Measurements from ENCODE around the gene ARHGEF2.
A peak's percentile ranks its signal among the peaks of the same experiment; 100 is the strongest.

ARHGEF2 gene

GRCh38 chr1:156021954-156022353 lies 43.6 kb upstream of the ARHGEF2 start:
- no peak overlapping the region for H2BK15ac ChIP-seq (ENCODE audit: low read length)
- no peak for DNase-seq (ENCODE audit: low spot score)
- no peak overlapping the region for H3K14ac ChIP-seq (ENCODE audit: low read length)
- peaks cover 0 to 2% of the 10 kb centered on the region in 2 donors for H3K9me3 ChIP-seq (replicated peaks in 1 of 2; ENCODE audit: control insufficient read depth in 2 of 2, insufficient read depth in 1 of 2, low read depth in 1 of 2, low read length in 2 of 2)
- H4K8ac ChIP-seq (ENCODE audit: low read depth, low read length), result no peak overlapping the region
- peaks cover 6 to 9% of the 10 kb centered on the region in 2 donors for H3K4me1 ChIP-seq (ENCODE audit: control insufficient read depth in 2 of 2, insufficient read depth in 1 of 2, low read depth in 1 of 2, low read length in 2 of 2)
- peaks cover 6% of the 10 kb centered on the region for H3K79me1 ChIP-seq (ENCODE audit: low read depth, low read length)
- peaks cover 7 to 30% of the 10 kb centered on the region in 2 donors for H3K36me3 ChIP-seq (replicated peaks in 1 of 2; ENCODE audit: control insufficient read depth in 2 of 2, insufficient read depth in 2 of 2, low read length in 2 of 2)
- peak overlapping the region; percentile 27 for H2AFZ ChIP-seq (ENCODE audit: low read length)
- no peak overlapping the region for H3K4me3 ChIP-seq (ENCODE audit: low read length in 2 of 2)
- H2BK12ac ChIP-seq (ENCODE audit: low read length), result no peak overlapping the region
- H3K9ac ChIP-seq (ENCODE audit: low read depth, low read length, poor library complexity), result no peak overlapping the region
- no peak overlapping the region for H2BK120ac ChIP-seq (ENCODE audit: low read depth, low read length)
- H3K27me3 ChIP-seq (ENCODE audit: control insufficient read depth in 3 of 3, insufficient read depth in 3 of 3, low read depth in 1 of 3, low read length in 3 of 3), result no peaks in the 10 kb centered on the region
- no peak overlapping the region for H2BK5ac ChIP-seq (ENCODE audit: low read length)
- no peak overlapping the region for H3K27ac ChIP-seq (replicated peaks; ENCODE audit: low read length)
- WGBS, 2 donors (ENCODE audit: extremely low coverage in 2 of 2, insufficient read length in 2 of 2, insufficient replicate concordance in 1 of 2), result no CpG with 5 or more reads among the region's 2 CpGs
- no peak overlapping the region for H3K23ac ChIP-seq (ENCODE audit: low read depth, low read length, poor library complexity)
- no peak overlapping the region for H3K18ac ChIP-seq (ENCODE audit: low read length)
- H2AK5ac ChIP-seq (ENCODE audit: low read depth, low read length), result no peak overlapping the region
- no peak overlapping the region for H3K4ac ChIP-seq (ENCODE audit: low read length)
- no peak overlapping the region for H4K91ac ChIP-seq (ENCODE audit: low read depth, low read length, poor library complexity)
- H3K4me2 ChIP-seq (ENCODE audit: insufficient read depth, low read length, poor library complexity, severe bottlenecking), result no peak overlapping the region

DNA sequence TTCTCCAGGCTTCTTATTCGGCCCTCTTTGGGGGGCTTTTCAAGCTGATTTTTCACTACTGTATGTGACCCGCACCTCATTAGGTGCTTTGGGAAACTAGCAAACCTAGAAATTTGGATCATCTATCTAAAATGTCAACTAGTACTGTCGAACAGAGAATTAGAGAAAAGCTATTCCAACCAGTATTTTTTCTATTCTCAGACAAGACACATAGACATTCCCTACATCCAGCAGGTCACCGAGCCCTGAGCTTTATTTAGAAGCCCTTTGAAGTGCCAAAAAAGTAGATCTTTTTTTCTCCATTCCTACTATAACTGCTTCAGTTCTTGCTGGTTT lies 42.7 kb upstream of the ARHGEF2 start:
- no peak for DNase-seq (ENCODE audit: low spot score)
- peaks cover 6% of the 10 kb centered on the region for H3K79me1 ChIP-seq (ENCODE audit: low read depth, low read length)
- H2AK5ac ChIP-seq (ENCODE audit: low read depth, low read length), result no peak overlapping the region
- H3K23ac ChIP-seq (ENCODE audit: low read depth, low read length, poor library complexity), result no peak overlapping the region
- H3K18ac ChIP-seq (ENCODE audit: low read length), result no peak overlapping the region
- no peaks in the 10 kb centered on the region for H3K27me3 ChIP-seq (ENCODE audit: control insufficient read depth in 3 of 3, insufficient read depth in 3 of 3, low read depth in 1 of 3, low read length in 3 of 3)
- H3K9ac ChIP-seq (ENCODE audit: low read depth, low read length, poor library complexity), result no peak overlapping the region
- H3K4me3 ChIP-seq (ENCODE audit: low read length in 2 of 2), result peak overlapping the region in 1 of 2 donors; percentile 91
- no peak overlapping the region for H3K4ac ChIP-seq (ENCODE audit: low read length)
- H3K36me3 ChIP-seq (replicated peaks in 1 of 2; ENCODE audit: control insufficient read depth in 2 of 2, insufficient read depth in 2 of 2, low read length in 2 of 2), result peaks cover 11 to 38% of the 10 kb centered on the region in 2 donors
- H2BK5ac ChIP-seq (ENCODE audit: low read length), result no peak overlapping the region
- H3K4me2 ChIP-seq (ENCODE audit: insufficient read depth, low read length, poor library complexity, severe bottlenecking), result peak overlapping the region; percentile 38
- H3K4me1 ChIP-seq (ENCODE audit: control insufficient read depth in 2 of 2, insufficient read depth in 1 of 2, low read depth in 1 of 2, low read length in 2 of 2), result peaks cover 5 to 8% of the 10 kb centered on the region in 2 donors
- no peak overlapping the region for H2BK15ac ChIP-seq (ENCODE audit: low read length)
- H2BK12ac ChIP-seq (ENCODE audit: low read length), result no peak overlapping the region
- H2AFZ ChIP-seq (ENCODE audit: low read length), result peak overlapping the region; percentile 87
- no peak overlapping the region for H4K91ac ChIP-seq (ENCODE audit: low read depth, low read length, poor library complexity)
- no peak overlapping the region for H3K27ac ChIP-seq (replicated peaks; ENCODE audit: low read length)
- no peak overlapping the region for H4K8ac ChIP-seq (ENCODE audit: low read depth, low read length)
- H3K9me3 ChIP-seq (replicated peaks in 1 of 2; ENCODE audit: control insufficient read depth in 2 of 2, insufficient read depth in 1 of 2, low read depth in 1 of 2, low read length in 2 of 2), result peaks cover 0 to 6% of the 10 kb centered on the region in 2 donors
- no peak overlapping the region for H2BK120ac ChIP-seq (ENCODE audit: low read depth, low read length)
- WGBS, 2 donors (ENCODE audit: extremely low coverage in 2 of 2, insufficient read length in 2 of 2, insufficient replicate concordance in 1 of 2), result no CpG with 5 or more reads among the region's 4 CpGs
- no peak overlapping the region for H3K14ac ChIP-seq (ENCODE audit: low read length)

- no peaks in the 10 kb centered on the region for H3K27me3 ChIP-seq (ENCODE audit: control insufficient read depth in 3 of 3, insufficient read depth in 3 of 3, low read depth in 1 of 3, low read length in 3 of 3)
- DNase-seq (ENCODE audit: low spot score), result peak; percentile 91
- WGBS, 2 donors (ENCODE audit: extremely low coverage in 2 of 2, insufficient read length in 2 of 2, insufficient replicate concordance in 1 of 2), result no CpG with 5 or more reads among the region's 45 CpGs
- H3K79me1 ChIP-seq (ENCODE audit: low read depth, low read length), result peaks cover 6% of the 10 kb centered on the region
- peaks cover 0 to 6% of the 10 kb centered on the region in 2 donors for H3K9me3 ChIP-seq (replicated peaks in 1 of 2; ENCODE audit: control insufficient read depth in 2 of 2, insufficient read depth in 1 of 2, low read depth in 1 of 2, low read length in 2 of 2)
- peak within 1 kb of the TSS; percentile 89 to 91 for H3K4me3 ChIP-seq (ENCODE audit: low read length in 2 of 2)
- H3K14ac ChIP-seq (ENCODE audit: low read length), result peak within 1 kb of the TSS; percentile 67
- H3K4me1 ChIP-seq (ENCODE audit: control insufficient read depth in 2 of 2, insufficient read depth in 1 of 2, low read depth in 1 of 2, low read length in 2 of 2), result peaks cover 4 to 6% of the 10 kb centered on the region in 2 donors
- peak within 1 kb of the TSS; percentile 94 for H3K18ac ChIP-seq (ENCODE audit: low read length)
- H2BK5ac ChIP-seq (ENCODE audit: low read length), result peak within 1 kb of the TSS; percentile 78
- H3K36me3 ChIP-seq (replicated peaks in 1 of 2; ENCODE audit: control insufficient read depth in 2 of 2, insufficient read depth in 2 of 2, low read length in 2 of 2), result peaks cover 11 to 43% of the 10 kb centered on the region in 2 donors
- H3K9ac ChIP-seq (ENCODE audit: low read depth, low read length, poor library complexity), result peak within 1 kb of the TSS; percentile 99
- peak within 1 kb of the TSS; percentile 89 for H3K4me2 ChIP-seq (ENCODE audit: insufficient read depth, low read length, poor library complexity, severe bottlenecking)
- H4K8ac ChIP-seq (ENCODE audit: low read depth, low read length), result no peak within 1 kb of the TSS
- no peak within 1 kb of the TSS for H3K4ac ChIP-seq (ENCODE audit: low read length)
- peak within 1 kb of the TSS; percentile 13 for H2BK15ac ChIP-seq (ENCODE audit: low read length)
- no peak within 1 kb of the TSS for H4K91ac ChIP-seq (ENCODE audit: low read depth, low read length, poor library complexity)
- H3K23ac ChIP-seq (ENCODE audit: low read depth, low read length, poor library complexity), result peak within 1 kb of the TSS; percentile 97
- peak within 1 kb of the TSS; percentile 93 for H2AK5ac ChIP-seq (ENCODE audit: low read depth, low read length)
- no peak within 1 kb of the TSS for H2BK120ac ChIP-seq (ENCODE audit: low read depth, low read length)
- H2AFZ ChIP-seq (ENCODE audit: low read length), result peak within 1 kb of the TSS; percentile 87
- H3K27ac ChIP-seq (replicated peaks; ENCODE audit: low read length), result no peak within 1 kb of the TSS
- H2BK12ac ChIP-seq (ENCODE audit: low read length), result no peak within 1 kb of the TSS
These were observed 42.1 kb upstream of the ARHGEF2 start, which contains the start of gene SSR2 for GRCh38 chr1:156020293-156021092. TSS of gene SSR2 (minus strand) at chr1:156020951. CDS start at chr1:156020167, 784 bp downstream.

- peak overlapping the region; percentile 89 to 91 for H3K4me3 ChIP-seq (ENCODE audit: low read length in 2 of 2)
- H3K36me3 ChIP-seq (replicated peaks in 1 of 2; ENCODE audit: control insufficient read depth in 2 of 2, insufficient read depth in 2 of 2, low read length in 2 of 2), result peaks cover 13 to 48% of the 10 kb centered on the region in 2 donors
- H3K4me2 ChIP-seq (ENCODE audit: insufficient read depth, low read length, poor library complexity, severe bottlenecking), result peak overlapping the region; percentile 89
- peaks cover 0 to 6% of the 10 kb centered on the region in 2 donors for H3K9me3 ChIP-seq (replicated peaks in 1 of 2; ENCODE audit: control insufficient read depth in 2 of 2, insufficient read depth in 1 of 2, low read depth in 1 of 2, low read length in 2 of 2)
- no peak overlapping the region for H3K4ac ChIP-seq (ENCODE audit: low read length)
- H2BK120ac ChIP-seq (ENCODE audit: low read depth, low read length), result no peak overlapping the region
- H3K14ac ChIP-seq (ENCODE audit: low read length), result no peak overlapping the region
- WGBS, 2 donors (ENCODE audit: extremely low coverage in 2 of 2, insufficient read length in 2 of 2, insufficient replicate concordance in 1 of 2), result no CpG with 5 or more reads among the region's 8 CpGs
- H3K18ac ChIP-seq (ENCODE audit: low read length), result no peak overlapping the region
- no peaks in the 10 kb centered on the region for H3K27me3 ChIP-seq (ENCODE audit: control insufficient read depth in 3 of 3, insufficient read depth in 3 of 3, low read depth in 1 of 3, low read length in 3 of 3)
- peaks cover 4 to 6% of the 10 kb centered on the region in 2 donors for H3K4me1 ChIP-seq (ENCODE audit: control insufficient read depth in 2 of 2, insufficient read depth in 1 of 2, low read depth in 1 of 2, low read length in 2 of 2)
- H3K23ac ChIP-seq (ENCODE audit: low read depth, low read length, poor library complexity), result no peak overlapping the region
- no peak overlapping the region for H4K91ac ChIP-seq (ENCODE audit: low read depth, low read length, poor library complexity)
- peak overlapping the region; percentile 93 for H2AK5ac ChIP-seq (ENCODE audit: low read depth, low read length)
- H2BK5ac ChIP-seq (ENCODE audit: low read length), result peak overlapping the region; percentile 78
- DNase-seq (ENCODE audit: low spot score), result no peak
- peaks cover 6% of the 10 kb centered on the region for H3K79me1 ChIP-seq (ENCODE audit: low read depth, low read length)
- H2BK15ac ChIP-seq (ENCODE audit: low read length), result no peak overlapping the region
- no peak overlapping the region for H2BK12ac ChIP-seq (ENCODE audit: low read length)
- no peak overlapping the region for H2AFZ ChIP-seq (ENCODE audit: low read length)
- no peak overlapping the region for H3K27ac ChIP-seq (replicated peaks; ENCODE audit: low read length)
- H4K8ac ChIP-seq (ENCODE audit: low read depth, low read length), result no peak overlapping the region
- peak overlapping the region; percentile 99 for H3K9ac ChIP-seq (ENCODE audit: low read depth, low read length, poor library complexity)
These were observed 41.6 kb upstream of the ARHGEF2 start for GRCh38 chr1:156019946-156020292.
